ENCODE results near the gene EZH2. TPM values are rescaled to one million over a fixed set of nuclear protein-coding genes. Genes with fewer than 3 reads are reported as not detected.

Gene EZH2
- total RNA-seq, 1 donor from 2014 or later: 37.5 TPM

DNA sequence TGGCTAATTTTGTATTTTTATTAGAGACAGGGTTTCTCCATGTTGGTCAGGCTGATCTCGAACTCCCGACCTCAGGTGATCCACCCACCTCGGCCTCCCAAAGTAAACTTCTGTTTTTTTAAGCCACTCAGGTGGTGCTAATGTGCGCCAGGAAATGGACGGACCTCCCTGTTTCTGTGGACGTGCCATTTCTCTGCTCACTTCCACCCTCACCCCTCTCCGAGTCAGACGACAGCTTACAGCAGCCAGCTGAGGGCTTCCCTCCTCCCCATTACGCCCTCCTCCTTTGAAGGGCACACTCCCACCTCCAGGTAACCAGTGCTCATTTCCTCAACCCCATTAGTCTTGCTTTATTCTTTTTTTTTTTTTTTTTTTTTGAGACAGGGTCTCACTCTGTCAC is 41.7 kb upstream of the EZH2 start:
- Mint-ChIP-seq H3K9me3 (ENCODE audit: unreplicated experiment) (no peaks in the 10 kb centered on the region), H3K36me3 (ENCODE audit: low read depth, unreplicated experiment) (no peaks in the 10 kb centered on the region), H3K27ac (ENCODE audit: unreplicated experiment) (no peak overlapping the region), H3K27me3 (ENCODE audit: unreplicated experiment) (peaks cover 2% of the 10 kb centered on the region), H3K4me1 (ENCODE audit: unreplicated experiment) (peaks cover 15% of the 10 kb centered on the region), H3K4me3 (ENCODE audit: unreplicated experiment) (no peak overlapping the region)
- TF ChIP-seq, protein P1, sequence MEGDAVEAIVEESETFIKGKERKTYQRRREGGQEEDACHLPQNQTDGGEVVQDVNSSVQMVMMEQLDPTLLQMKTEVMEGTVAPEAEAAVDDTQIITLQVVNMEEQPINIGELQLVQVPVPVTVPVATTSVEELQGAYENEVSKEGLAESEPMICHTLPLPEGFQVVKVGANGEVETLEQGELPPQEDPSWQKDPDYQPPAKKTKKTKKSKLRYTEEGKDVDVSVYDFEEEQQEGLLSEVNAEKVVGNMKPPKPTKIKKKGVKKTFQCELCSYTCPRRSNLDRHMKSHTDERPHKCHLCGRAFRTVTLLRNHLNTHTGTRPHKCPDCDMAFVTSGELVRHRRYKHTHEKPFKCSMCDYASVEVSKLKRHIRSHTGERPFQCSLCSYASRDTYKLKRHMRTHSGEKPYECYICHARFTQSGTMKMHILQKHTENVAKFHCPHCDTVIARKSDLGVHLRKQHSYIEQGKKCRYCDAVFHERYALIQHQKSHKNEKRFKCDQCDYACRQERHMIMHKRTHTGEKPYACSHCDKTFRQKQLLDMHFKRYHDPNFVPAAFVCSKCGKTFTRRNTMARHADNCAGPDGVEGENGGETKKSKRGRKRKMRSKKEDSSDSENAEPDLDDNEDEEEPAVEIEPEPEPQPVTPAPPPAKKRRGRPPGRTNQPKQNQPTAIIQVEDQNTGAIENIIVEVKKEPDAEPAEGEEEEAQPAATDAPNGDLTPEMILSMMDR (IDR thresholded peaks at IDR 0.05; ENCODE audit: unreplicated experiment): no peak
- no peak for DNase-seq (ENCODE audit: low spot score)

DNA sequence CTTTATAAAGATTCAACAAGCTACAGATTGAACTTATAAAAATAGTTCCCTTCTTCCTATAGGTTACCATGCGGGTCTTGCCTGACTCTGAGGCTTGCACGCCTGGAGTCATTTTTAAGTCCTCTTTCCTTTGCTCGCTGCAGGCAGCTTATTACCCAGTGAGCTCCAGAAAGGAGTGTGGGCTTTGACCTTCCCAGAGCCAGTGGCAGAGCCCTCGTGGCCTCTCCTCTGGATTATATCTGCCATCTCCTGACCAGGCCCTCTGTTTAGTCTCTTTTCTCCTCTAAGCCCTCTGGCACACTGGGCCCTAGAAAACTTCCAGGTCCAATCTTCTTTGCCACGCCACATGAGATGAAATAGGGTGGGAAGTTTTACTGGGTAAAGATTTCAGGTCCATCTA is 39.9 kb upstream of the EZH2 start:
- Mint-ChIP-seq H3K9me3 (ENCODE audit: unreplicated experiment) (no peaks in the 10 kb centered on the region), H3K27me3 (ENCODE audit: unreplicated experiment) (peaks cover 2% of the 10 kb centered on the region), H3K36me3 (ENCODE audit: low read depth, unreplicated experiment) (no peaks in the 10 kb centered on the region), H3K27ac (ENCODE audit: unreplicated experiment) (no peak overlapping the region), H3K4me3 (ENCODE audit: unreplicated experiment) (no peak overlapping the region), H3K4me1 (ENCODE audit: unreplicated experiment) (peaks cover 13% of the 10 kb centered on the region)
- no peak for DNase-seq (ENCODE audit: low spot score)
- TF ChIP-seq, protein P1 (IDR thresholded peaks at IDR 0.05; ENCODE audit: unreplicated experiment): no peak

DNA sequence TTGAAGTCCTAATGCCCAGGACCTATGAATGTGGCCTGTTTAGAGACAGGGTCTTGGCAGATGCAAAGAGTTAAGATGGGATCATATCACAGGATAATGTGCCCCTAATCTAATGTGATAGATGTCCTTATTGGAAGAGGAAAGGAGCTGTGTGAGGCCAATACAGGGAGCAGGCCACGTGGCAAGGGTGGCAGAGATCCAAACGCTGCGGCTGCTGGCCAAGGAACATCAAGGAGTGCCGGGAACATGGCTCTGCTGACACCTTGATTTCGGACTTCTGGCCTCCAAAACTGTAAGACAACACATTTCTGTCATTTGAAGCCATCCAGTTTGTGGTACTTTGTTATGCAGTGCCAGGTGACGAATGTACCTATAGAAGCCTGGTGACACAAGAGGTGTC is 37.7 kb upstream of the EZH2 start:
- H3K4me3 Mint-ChIP-seq (ENCODE audit: unreplicated experiment): no peak overlapping the region
- peaks cover 13% of the 10 kb centered on the region for H3K4me1 Mint-ChIP-seq (ENCODE audit: unreplicated experiment)
- H3K36me3 Mint-ChIP-seq (ENCODE audit: low read depth, unreplicated experiment): no peaks in the 10 kb centered on the region
- peak overlapping the region; percentile 25 for H3K27ac Mint-ChIP-seq (ENCODE audit: unreplicated experiment)
- peaks cover 2% of the 10 kb centered on the region for H3K27me3 Mint-ChIP-seq (ENCODE audit: unreplicated experiment)
- no peaks in the 10 kb centered on the region for H3K9me3 Mint-ChIP-seq (ENCODE audit: unreplicated experiment)
- TF ChIP-seq, protein P1 (IDR thresholded peaks at IDR 0.05; ENCODE audit: unreplicated experiment): no peak
- no peak for DNase-seq (ENCODE audit: low spot score)

DNA sequence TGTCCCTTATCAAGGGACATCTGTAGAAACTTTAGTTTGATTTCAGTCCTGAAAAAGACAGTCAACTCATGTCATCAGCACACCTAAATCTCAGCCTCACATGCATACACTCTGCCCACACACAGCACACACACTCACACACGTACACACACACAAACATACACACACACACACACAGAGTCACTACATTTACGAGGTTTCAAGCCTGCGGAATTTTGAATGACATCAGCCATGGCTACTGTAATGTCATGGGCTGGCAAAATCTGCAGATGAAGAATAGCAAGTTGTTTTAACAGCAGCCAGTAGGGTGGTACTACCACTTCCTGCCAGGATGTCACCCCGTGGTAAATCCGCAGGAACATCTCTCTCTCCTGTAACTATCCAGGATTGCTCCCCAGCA is 37.1 kb upstream of the EZH2 start:
- Mint-ChIP-seq H3K36me3 (ENCODE audit: low read depth, unreplicated experiment) (no peaks in the 10 kb centered on the region), H3K9me3 (ENCODE audit: unreplicated experiment) (no peaks in the 10 kb centered on the region), H3K4me3 (ENCODE audit: unreplicated experiment) (no peak overlapping the region), H3K27ac (ENCODE audit: unreplicated experiment) (no peak overlapping the region), H3K27me3 (ENCODE audit: unreplicated experiment) (peaks cover 2% of the 10 kb centered on the region), H3K4me1 (ENCODE audit: unreplicated experiment) (peaks cover 13% of the 10 kb centered on the region)
- no peak for DNase-seq (ENCODE audit: low spot score)
- TF ChIP-seq, protein P1 (IDR thresholded peaks at IDR 0.05; ENCODE audit: unreplicated experiment): no peak

DNA sequence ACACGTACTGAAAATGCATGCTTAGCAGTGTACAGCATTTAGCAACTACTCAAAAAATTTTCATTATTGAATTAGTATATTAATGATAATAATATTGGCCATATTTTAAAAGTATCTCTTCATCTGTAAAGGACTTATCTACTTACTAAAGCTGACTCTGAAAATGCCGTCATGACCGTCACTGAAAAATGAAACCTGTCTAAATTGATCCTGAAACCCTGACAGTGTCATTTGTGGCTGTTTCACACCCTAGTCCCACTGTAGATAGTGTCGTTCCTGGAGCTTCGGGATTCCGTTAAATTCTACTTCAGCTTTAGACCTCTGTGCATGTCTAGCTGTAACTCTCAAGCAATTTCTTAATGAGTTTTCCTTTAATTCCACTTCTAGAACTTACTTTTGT is 35.8 kb upstream of the EZH2 start:
- no peaks in the 10 kb centered on the region for H3K36me3 Mint-ChIP-seq (ENCODE audit: low read depth, unreplicated experiment)
- no peak for DNase-seq (ENCODE audit: low spot score)
- H3K9me3 Mint-ChIP-seq (ENCODE audit: unreplicated experiment): no peaks in the 10 kb centered on the region
- peaks cover 13% of the 10 kb centered on the region for H3K4me1 Mint-ChIP-seq (ENCODE audit: unreplicated experiment)
- H3K27me3 Mint-ChIP-seq (ENCODE audit: unreplicated experiment): no peaks in the 10 kb centered on the region
- H3K4me3 Mint-ChIP-seq (ENCODE audit: unreplicated experiment): no peak overlapping the region
- TF ChIP-seq, protein P1 (IDR thresholded peaks at IDR 0.05; ENCODE audit: unreplicated experiment): no peak
- H3K27ac Mint-ChIP-seq (ENCODE audit: unreplicated experiment): no peak overlapping the region
